HG02642 (cell line): Measurements from ENCODE around the gene TMEM25.
A peak's percentile ranks its signal among the peaks of the same experiment; 100 is the strongest.
"Not testable (repeated sequence)": the region's sequence is repeated elsewhere in the genome, so short reads cannot be mapped to it uniquely, and the experiment has no call there.

ENCODE experiments used
- ATAC-seq: cut with Tn5 transposase; IDR thresholded peaks from one replicate; pipeline ENCODE4 v1.9.1; 2021; ENCODE audit warnings: mild to moderate bottlenecking; ENCODE audit not compliant: unreplicated experiment, poor library complexity

Gene TMEM25

DNA sequence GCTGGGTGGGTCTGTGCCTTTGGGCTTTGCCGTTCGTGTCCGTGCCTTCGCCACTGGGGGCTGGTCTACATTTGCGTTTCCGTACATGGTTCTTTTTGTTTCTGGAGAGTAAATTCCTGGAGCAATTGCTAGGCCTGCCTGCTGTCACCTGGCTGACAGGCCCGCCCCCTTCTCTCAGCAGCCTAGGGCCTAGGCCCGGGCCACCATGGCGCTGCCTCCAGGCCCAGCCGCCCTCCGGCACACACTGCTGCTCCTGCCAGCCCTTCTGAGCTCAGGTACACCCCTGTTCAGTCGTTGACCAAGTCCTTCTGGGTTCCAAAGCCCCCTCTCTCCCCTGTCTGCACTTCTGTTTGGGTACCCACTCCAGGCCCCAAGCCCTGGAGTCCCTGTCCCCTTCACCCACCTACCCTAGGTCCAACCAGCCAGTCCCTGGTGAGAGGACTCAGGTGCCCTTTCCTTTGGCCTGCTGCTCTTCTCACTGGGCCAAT is 649 bp downstream of the TMEM25 start:
- no peak for ATAC-seq

DNA sequence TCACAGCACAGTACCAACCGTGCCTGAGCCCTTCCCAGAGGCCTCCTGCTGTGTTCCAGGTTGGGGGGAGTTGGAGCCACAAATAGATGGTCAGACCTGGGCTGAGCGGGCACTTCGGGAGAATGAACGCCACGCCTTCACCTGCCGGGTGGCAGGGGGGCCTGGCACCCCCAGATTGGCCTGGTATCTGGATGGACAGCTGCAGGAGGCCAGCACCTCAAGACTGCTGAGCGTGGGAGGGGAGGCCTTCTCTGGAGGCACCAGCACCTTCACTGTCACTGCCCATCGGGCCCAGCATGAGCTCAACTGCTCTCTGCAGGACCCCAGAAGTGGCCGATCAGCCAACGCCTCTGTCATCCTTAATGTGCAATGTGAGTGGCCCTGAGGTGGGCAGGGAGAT is 1.1 kb downstream of the TMEM25 start:
- ATAC-seq = no peak

DNA sequence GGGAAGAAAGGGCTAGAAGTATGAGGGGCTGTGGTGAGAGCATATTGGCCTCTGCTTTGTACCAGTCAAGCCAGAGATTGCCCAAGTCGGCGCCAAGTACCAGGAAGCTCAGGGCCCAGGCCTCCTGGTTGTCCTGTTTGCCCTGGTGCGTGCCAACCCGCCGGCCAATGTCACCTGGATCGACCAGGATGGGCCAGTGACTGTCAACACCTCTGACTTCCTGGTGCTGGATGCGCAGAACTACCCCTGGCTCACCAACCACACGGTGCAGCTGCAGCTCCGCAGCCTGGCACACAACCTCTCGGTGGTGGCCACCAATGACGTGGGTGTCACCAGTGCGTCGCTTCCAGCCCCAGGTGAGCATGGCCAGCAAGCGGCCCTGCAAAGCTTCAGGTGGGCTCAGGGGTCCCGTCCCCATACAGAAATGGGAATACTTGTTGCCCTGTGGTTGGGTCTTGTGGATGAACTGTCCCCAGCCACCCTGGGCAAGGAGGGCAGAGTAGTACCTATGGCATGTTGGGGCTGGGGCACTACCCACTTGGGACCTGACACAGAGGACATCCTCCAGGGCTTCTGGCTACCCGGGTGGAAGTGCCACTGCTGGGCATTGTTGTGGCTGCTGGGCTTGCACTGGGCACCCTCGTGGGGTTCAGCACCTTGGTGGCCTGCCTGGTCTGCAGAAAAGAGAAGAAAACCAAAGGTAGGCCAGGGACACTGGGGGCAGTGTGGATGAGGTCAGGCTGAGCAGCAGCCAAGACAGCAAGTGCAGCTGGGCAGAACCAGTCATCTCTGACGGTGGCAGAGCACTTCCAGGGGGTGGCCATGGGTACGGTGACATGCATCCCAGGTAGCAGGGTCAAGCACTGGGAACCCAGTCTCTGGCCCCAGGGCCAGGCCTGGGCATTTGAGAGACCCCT is 2.1 kb downstream of the TMEM25 start:
- ATAC-seq = no peak

DNA sequence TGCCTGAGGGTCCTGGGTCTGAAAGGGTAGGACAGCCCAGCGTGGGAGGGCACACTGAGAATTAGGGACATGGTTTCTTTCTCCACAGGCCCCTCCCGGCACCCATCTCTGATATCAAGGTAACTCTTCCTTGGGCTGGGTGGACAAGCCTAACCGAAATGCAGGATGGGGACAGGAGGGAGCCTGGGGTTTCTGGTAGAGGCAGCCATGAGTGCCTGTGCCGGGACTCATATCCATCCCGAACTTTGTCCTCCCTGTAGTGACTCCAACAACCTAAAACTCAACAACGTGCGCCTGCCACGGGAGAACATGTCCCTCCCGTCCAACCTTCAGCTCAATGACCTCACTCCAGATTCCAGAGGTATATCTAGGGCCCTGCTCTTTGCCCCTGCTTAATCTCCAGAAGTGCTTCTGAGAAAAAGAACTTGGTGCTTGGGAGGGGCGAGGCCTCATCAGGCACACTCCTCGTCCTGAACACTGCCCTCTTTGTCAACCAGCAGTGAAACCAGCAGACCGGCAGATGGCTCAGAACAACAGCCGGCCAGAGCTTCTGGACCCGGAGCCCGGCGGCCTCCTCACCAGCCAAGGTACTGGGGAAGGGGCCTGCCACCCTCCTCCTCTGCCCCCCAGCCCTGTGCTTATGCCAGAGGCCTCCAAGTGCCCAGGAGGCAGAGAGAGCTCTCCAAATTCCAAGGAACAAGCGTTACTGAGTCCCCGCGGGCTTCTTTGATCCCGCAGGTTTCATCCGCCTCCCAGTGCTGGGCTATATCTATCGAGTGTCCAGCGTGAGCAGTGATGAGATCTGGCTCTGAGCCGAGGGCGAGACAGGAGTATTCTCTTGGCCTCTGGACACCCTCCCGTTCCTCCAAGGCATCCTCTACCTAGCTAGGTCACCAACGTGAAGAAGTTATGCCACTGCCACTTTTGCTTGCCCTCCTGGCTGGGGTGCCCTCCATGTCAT is 3.1 kb downstream of the TMEM25 start:
- no peak for ATAC-seq

DNA sequence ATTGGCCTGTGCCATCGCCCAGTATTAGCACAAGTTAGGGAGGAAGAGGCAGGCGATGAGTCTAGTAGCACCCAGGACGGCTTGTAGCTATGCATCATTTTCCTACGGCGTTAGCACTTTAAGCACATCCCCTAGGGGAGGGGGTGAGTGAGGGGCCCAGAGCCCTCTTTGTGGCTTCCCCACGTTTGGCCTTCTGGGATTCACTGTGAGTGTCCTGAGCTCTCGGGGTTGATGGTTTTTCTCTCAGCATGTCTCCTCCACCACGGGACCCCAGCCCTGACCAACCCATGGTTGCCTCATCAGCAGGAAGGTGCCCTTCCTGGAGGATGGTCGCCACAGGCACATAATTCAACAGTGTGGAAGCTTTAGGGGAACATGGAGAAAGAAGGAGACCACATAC is 4.3 kb downstream of the TMEM25 start:
- ATAC-seq = no peak

DNA sequence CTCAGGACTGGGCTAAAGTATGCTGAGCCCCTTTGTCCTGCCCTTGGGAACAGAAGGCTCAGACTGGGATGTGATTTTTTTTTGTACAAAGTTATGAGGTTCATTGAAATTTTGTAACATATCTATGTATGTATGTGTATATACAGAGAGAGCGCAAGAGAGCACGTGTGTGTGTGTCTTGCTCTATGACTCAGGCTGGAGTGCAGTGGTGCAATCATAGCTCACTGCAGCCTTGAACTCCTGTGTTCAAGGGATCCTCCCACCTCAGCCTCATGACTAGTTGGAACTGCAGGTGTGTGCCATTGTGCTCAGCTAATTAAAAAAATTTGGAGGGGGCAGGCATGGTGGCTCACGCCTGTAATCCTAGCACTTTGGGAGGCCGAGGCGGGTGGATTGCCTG is 5.7 kb downstream of the TMEM25 start:
- ATAC-seq = no peak

DNA sequence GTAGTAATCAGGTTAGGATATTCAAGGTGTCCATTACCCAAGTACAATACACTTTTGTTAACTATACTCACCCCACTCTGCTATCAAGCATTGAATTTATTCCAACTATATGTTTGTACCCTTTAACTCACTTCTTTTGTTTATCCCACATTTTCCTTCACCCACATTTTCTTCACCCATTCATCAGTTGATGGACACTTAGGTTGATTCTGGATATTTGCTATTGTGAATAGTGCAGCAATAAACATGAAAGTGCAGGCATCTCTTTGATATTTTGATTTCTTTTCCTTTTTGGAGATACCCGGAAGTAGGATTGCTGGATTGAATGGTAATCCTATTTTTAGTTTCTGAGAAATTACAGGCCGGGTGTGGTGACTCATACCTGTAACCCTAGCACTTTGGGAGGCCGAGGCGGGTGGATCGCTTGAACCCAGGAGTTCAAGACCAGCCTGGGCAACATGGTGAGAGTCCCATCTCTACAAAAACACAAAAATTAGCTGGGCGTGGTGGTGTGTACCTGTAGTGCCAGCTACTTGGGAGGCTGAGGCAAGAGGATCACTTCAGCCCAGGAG is 6.5 kb downstream of the TMEM25 start:
- no peak for ATAC-seq

DNA sequence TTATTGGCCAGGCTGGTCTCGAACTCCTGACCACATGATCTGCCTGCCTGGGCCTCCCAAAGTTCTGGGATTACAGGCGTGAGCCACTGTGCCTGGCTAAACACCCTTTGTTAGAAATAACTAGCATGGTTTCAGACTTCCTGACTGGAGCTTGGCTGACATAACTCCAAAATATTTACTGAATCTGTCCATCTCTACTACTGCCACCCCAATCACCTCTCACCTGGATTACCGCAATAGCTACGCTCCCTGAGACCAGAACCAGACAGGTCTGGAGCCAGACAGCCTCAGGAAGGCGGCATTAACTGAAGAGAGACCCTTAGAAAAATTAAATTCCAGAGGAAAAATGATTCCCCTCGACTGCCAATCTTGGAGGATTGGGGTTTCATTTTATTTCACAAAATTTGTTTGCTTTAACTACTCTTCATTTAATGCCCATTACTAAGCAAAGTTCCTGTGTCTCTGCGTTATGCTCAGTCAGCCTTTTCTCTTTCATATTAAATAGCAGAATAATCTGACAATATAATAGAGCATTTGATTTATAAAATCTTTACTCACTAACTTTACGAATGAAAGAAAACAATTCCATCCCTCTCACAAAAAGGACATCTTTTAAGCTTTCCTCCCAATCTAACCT is 13.1 kb downstream of the TMEM25 start:
- ATAC-seq = no peak

DNA sequence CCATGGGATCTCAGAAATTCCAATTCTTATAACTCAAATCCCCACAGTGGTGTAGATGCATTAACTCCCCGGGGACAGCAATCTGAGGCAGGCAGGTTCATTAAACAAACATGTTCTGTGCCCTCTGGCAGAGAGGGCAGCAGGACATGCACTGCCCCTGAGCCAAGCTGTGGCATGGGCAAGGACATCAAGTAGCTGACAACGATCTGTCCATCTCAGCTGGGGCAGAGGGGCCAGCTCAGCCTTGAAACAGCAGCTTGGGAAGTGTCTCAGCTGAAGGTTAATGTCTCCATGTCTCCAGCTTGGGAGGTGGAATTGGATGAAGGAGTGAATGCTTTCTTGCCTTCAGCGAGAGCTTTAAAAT is 13.6 kb downstream of the TMEM25 start:
- no peak for ATAC-seq

DNA sequence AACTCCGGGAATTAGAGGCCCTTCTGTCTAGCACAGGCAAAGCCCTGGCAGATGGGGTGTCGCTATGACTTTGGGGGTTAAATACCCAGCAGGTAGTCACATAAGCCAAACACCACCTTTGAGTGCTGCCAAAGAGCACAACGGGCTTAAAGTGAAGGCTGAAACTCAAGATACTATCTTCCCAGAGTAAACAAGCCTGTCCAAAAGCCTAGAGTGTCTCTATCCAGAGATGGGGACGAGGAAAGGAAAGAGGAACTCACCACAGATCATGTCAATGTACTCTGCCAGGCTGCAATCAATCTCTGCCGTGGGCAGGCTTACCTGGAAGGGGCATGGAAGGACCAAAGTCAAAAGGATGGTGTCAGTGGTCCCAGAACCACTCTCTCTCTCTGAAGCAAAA is 14.5 kb downstream of the TMEM25 start:
- ATAC-seq = no peak

DNA sequence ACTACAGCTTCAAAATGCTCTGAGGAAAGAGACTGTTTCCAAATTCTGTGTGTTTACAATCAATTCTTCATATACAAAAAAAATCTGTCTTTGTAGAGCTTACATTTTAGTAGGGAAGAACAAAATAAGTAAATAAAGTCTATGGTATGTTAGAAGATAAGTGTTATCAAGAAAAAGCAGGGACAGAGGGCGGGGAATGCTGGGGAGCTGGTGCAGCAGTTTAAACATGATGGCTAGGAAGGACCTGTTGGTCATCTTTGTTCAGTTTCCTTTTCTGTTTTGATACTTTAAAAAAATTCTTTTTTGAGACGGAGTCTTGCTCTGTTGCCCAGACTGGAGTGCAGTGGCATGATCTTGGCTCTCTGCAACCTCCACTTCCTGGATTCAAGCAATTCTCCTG is 16.1 kb downstream of the TMEM25 start:
- ATAC-seq = no peak

DNA sequence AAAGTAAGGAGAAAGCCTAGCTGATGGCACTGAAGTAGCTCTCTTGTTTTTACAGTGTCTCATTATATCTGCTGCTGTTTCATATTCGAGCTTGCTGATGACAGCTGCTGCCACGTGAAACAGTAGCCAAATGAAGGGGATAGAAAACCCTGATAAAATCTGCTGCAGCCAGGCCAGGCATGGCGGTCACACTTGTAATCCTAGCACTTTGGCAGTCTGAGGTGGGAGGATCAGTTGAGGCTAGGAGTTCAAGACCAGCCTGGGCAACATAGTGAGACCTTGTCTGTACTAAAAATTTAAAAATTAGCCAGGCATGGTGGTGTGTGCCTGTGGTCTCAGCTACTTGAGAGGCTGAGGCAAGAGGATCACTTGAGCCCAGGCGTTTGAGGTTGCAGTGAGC is 21.3 kb downstream of the TMEM25 start:
- no peak for ATAC-seq

DNA sequence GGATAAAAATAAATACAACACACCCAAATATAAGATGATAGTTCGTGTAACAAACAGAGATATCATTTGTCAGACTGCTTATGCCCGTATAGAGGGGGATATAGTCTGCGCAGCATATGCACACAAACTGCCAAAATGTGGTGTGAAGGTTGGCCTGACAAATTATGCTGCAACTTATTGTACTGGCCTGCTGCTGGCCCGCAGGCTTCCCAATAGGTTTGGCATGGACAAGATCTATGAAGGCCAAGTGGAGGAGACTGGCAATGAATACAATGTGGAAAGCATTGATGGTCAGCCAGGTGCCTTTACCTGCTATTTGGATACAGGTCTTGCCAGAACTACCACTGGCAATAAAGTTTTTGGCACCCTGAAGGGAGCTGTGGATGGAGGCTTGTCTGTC is 29.8 kb downstream of the TMEM25 start:
- ATAC-seq = no peak

DNA sequence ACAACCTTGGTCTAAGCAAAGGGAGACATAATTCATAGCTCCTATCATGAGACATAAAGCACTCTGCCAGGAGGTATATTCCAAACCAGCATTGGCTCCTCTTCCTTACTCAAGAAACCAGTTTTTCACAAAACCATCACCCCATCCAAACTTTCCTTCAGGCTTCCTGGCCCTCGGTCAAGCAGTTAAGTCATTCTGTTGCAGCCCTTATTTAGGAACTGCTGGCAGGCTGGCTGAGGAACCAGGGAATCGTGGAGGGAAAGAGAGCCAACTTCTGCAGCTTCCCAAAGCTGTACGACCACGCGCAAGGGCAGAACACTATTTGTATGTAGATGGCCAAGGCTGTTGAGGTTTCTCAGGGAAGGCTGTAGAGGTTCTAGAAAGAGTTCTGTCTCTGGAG is 34.1 kb downstream of the TMEM25 start:
- no peak for ATAC-seq

DNA sequence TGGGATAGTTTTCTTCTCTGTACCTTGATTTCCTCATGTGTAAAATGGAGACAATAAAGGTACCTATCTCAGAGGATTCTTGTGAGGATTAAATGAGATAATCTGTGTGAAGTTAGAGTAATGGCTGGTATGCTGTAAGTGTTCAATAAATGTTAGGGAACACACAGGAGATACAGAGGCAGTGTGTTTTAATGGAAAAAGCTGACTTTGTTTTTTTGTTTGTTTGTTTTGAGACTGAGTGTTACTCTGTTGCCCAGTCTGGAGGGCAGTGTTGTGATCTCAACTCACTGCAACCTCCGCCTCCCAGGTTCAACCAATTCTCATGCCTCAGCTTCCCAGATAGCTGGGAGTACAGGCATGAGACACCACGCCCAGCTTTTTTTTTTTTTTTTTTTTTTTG is 38.7 kb downstream of the TMEM25 start:
- ATAC-seq = no peak

DNA sequence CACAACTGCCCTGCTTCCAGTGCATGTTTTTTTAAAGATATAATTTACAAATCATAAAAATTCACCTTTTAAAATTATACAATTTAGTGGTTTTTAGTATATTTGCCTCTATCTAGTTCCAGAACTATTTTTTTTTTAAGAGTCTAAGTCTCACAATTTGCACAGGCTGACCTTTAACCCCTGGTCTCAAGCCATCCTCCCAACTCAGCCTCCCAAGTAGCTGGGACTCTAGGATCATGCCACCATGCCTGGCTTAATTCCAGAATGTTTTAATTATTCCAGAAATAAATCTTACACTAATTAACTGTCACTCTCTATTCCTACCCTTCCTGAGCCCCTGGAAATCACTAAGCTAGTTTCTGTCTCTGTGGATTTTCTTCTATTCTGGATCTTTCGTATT is 39.8 kb downstream of the TMEM25 start:
- ATAC-seq = no peak

DNA sequence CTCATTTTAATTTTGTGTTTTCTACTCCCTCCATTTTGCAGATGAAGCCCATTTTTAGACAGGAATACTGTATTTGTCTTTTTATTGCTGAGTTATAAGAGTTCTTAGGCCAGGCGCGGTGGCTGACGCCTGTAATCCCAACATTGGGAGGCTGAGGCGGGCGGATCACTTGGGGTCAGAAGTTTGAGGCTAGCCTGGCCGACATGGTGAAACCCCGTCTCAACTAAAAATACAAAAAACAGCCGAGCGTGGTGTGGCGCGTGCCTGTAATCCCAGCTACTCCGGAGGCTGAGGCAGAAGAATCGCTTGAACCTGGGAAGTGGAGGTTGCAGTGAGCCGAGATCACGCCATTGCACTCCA is 40.7 kb downstream of the TMEM25 start:
- ATAC-seq = not testable (repeated sequence)

DNA sequence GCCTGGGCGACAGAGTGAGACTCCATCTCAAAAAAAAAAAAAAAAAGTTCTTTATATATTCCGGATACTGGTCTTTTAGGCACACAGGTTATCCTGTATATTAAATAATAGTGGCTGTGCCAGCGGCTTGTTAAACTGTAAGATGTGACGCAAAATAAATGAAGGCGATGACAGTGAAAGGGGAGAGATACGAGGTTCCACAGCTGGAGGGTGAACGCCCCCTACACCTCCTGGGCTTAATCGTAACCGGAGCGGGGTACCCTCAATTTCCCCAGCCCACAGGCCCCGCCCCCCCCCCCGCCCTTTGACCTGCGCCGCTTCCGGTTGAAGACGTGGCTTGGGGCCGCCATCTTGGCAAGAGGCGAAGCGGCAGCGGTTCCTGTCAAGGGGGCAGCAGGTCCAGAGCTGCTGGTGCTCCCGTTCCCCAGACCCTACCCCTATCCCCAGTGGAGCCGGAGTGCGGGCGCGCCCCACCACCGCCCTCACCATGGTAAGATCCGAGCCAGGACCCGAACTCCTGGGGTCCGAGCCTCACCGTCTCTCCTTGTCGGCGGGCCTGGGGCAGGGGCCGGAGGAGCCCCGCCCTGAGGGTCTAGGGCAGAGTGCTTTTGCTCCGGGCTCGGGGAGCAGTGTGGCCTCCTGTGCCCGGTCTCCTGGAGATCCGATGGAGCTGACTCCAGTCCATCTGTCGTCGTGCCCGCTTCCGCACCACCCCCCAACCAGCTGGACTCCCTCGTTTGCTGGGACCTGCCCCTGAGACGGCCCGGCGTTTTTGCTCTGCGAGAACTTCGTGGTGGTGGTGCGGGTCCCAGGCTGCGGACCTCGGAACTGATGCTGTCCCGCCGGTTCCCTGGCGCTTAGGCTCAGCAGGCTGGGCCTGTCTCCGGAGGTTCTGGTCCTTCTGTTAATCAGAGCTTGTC is 41.3 kb downstream of the TMEM25 start, which contains the start of gene ARCN1:
Gene ARCN1, plus strand, starts transcription at position 349 of the 920 bp plus-strand sequence. Its CDS starts 139 bp downstream, at position 488.
- peak; percentile 73 for ATAC-seq

DNA sequence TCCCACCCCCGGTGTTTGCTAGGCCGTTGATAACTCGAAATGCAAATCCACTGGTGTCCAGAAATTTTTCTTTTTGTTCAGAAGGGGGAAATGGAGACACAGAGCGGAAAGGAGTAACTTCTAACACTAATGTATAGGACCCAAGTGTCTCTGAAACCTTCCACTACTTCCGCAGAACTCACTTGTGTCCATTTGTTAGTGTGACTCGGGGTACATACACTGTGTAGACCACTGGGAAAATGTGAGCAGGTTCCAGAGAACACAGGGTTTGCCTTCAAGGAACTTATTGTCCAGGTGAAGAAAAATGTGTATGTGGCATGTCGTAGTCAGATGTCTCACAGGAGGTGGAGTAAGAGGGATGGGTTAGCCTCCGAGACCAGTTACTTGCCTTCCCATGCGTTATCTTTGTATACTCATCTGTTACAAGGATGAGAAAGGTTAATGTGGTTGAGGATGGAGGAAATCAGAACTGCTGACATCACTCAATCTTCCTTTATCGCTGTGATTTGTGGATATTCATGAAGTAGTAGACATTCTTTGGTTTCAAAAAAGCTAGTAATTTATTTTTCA is 42.1 kb downstream of the TMEM25 start:
- ATAC-seq = peak; percentile 25
